ENCODE measurements around the gene RINT1.

RINT1 gene

DNA sequence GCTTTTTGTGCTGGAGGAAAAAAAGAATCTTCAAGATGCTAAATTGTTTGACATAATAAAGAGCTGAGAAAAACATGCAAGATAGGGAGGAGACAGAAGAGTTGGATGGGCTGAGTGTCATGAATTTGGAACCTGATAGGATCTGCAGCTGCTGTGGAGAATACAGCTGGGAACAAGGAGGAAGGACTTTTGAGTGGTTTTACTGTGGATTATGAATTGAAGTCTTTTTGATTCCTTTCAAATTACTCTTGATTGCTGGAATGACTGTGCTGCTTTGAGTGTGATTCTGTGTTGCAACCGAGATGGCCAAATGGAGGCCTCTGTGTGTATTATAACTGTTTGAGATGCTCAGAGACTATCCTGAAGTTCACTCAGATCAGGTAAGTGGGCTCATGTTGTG lies 45.2 kb downstream of the RINT1 start:
- no peak for ATAC-seq
- TF ChIP-seq ZFP3 (CRISPR knock-in tag; IDR thresholded peaks at IDR 0.05) (no peak), ISL1 (CRISPR knock-in tag; IDR thresholded peaks at IDR 0.05) (no peak), TCF4 (CRISPR knock-in tag; IDR thresholded peaks at IDR 0.05; ENCODE audit: borderline replicate concordance) (no peak), RARB (CRISPR knock-in tag; IDR thresholded peaks at IDR 0.05) (no peak), ZFP30 (CRISPR knock-in tag; IDR thresholded peaks at IDR 0.05) (no peak), OSR1 (CRISPR knock-in tag; IDR thresholded peaks at IDR 0.05) (no peak), TOX (CRISPR knock-in tag; IDR thresholded peaks at IDR 0.05; ENCODE audit: borderline replicate concordance) (no peak), ZNF565 (CRISPR knock-in tag; conservative IDR thresholded peaks at IDR 0.05; ENCODE audit: low read depth) (no peak), CSDC2 (CRISPR knock-in tag; IDR thresholded peaks at IDR 0.05) (no peak), ZNF70 (CRISPR knock-in tag; IDR thresholded peaks at IDR 0.05) (no peak), ZC3H10 (CRISPR knock-in tag; IDR thresholded peaks at IDR 0.05) (no peak), PPARA (CRISPR knock-in tag; IDR thresholded peaks at IDR 0.05; ENCODE audit: borderline replicate concordance) (no peak)
- TF ChIP-seq, protein P1, sequence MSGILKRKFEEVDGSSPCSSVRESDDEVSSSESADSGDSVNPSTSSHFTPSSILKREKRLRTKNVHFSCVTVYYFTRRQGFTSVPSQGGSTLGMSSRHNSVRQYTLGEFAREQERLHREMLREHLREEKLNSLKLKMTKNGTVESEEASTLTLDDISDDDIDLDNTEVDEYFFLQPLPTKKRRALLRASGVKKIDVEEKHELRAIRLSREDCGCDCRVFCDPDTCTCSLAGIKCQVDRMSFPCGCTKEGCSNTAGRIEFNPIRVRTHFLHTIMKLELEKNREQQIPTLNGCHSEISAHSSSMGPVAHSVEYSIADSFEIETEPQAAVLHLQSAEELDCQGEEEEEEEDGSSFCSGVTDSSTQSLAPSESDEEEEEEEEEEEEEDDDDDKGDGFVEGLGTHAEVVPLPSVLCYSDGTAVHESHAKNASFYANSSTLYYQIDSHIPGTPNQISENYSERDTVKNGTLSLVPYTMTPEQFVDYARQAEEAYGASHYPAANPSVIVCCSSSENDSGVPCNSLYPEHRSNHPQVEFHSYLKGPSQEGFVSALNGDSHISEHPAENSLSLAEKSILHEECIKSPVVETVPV (CRISPR knock-in tag; IDR thresholded peaks at IDR 0.05) = no peak
- TF ChIP-seq, protein P2, sequence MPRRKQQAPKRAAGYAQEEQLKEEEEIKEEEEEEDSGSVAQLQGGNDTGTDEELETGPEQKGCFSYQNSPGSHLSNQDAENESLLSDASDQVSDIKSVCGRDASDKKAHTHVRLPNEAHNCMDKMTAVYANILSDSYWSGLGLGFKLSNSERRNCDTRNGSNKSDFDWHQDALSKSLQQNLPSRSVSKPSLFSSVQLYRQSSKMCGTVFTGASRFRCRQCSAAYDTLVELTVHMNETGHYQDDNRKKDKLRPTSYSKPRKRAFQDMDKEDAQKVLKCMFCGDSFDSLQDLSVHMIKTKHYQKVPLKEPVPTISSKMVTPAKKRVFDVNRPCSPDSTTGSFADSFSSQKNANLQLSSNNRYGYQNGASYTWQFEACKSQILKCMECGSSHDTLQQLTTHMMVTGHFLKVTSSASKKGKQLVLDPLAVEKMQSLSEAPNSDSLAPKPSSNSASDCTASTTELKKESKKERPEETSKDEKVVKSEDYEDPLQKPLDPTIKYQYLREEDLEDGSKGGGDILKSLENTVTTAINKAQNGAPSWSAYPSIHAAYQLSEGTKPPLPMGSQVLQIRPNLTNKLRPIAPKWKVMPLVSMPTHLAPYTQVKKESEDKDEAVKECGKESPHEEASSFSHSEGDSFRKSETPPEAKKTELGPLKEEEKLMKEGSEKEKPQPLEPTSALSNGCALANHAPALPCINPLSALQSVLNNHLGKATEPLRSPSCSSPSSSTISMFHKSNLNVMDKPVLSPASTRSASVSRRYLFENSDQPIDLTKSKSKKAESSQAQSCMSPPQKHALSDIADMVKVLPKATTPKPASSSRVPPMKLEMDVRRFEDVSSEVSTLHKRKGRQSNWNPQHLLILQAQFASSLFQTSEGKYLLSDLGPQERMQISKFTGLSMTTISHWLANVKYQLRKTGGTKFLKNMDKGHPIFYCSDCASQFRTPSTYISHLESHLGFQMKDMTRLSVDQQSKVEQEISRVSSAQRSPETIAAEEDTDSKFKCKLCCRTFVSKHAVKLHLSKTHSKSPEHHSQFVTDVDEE (CRISPR knock-in tag; IDR thresholded peaks at IDR 0.05) = no peak
- TF ChIP-seq, protein P3, sequence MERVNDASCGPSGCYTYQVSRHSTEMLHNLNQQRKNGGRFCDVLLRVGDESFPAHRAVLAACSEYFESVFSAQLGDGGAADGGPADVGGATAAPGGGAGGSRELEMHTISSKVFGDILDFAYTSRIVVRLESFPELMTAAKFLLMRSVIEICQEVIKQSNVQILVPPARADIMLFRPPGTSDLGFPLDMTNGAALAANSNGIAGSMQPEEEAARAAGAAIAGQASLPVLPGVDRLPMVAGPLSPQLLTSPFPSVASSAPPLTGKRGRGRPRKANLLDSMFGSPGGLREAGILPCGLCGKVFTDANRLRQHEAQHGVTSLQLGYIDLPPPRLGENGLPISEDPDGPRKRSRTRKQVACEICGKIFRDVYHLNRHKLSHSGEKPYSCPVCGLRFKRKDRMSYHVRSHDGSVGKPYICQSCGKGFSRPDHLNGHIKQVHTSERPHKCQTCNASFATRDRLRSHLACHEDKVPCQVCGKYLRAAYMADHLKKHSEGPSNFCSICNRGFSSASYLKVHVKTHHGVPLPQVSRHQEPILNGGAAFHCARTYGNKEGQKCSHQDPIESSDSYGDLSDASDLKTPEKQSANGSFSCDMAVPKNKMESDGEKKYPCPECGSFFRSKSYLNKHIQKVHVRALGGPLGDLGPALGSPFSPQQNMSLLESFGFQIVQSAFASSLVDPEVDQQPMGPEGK (CRISPR knock-in tag; IDR thresholded peaks at IDR 0.05; ENCODE audit: borderline replicate concordance) = no peak

DNA sequence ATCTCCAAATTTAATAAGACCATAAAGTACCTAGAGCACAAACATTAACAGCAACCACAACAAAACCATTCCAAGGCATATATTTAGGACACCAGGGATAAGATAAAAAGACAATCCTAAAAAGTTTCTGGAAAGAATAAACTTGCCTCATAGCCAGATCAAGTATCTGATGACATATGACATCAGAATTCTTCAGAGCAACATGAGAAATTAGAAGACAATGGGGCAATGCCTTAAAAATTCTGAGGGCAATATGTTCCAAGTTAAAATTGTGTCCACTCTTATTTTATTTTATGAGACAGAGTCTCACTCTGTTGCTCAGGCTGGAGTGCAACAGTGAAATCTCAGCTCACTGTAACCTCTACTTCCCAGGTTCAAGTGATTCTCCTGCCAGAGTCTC lies 46.5 kb downstream of the RINT1 start:
- TF ChIP-seq GLIS3 (CRISPR knock-in tag; IDR thresholded peaks at IDR 0.05) (no peak), OSR1 (CRISPR knock-in tag; IDR thresholded peaks at IDR 0.05) (no peak), ZFP30 (CRISPR knock-in tag; IDR thresholded peaks at IDR 0.05) (no peak), ZNF565 (CRISPR knock-in tag; conservative IDR thresholded peaks at IDR 0.05; ENCODE audit: low read depth) (no peak), SNAI2 (CRISPR knock-in tag; IDR thresholded peaks at IDR 0.05) (no peak), RARB (CRISPR knock-in tag; IDR thresholded peaks at IDR 0.05) (no peak), ISL1 (CRISPR knock-in tag; IDR thresholded peaks at IDR 0.05) (no peak), TCF4 (CRISPR knock-in tag; IDR thresholded peaks at IDR 0.05; ENCODE audit: borderline replicate concordance) (no peak), ZNF70 (CRISPR knock-in tag; IDR thresholded peaks at IDR 0.05) (no peak), TOX (CRISPR knock-in tag; IDR thresholded peaks at IDR 0.05; ENCODE audit: borderline replicate concordance) (no peak), ZFP3 (CRISPR knock-in tag; IDR thresholded peaks at IDR 0.05) (no peak), CSDC2 (CRISPR knock-in tag; IDR thresholded peaks at IDR 0.05) (no peak), ZNF8 (CRISPR knock-in tag; IDR thresholded peaks at IDR 0.05) (no peak)
- TF ChIP-seq, protein P4, sequence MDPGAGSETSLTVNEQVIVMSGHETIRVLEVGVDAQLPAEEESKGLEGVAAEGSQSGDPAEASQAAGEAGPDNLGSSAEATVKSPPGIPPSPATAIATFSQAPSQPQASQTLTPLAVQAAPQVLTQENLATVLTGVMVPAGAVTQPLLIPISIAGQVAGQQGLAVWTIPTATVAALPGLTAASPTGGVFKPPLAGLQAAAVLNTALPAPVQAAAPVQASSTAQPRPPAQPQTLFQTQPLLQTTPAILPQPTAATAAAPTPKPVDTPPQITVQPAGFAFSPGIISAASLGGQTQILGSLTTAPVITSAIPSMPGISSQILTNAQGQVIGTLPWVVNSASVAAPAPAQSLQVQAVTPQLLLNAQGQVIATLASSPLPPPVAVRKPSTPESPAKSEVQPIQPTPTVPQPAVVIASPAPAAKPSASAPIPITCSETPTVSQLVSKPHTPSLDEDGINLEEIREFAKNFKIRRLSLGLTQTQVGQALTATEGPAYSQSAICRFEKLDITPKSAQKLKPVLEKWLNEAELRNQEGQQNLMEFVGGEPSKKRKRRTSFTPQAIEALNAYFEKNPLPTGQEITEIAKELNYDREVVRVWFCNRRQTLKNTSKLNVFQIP (CRISPR knock-in tag; IDR thresholded peaks at IDR 0.05; ENCODE audit: borderline replicate concordance, low read depth) = no peak
- TF ChIP-seq, protein P2 (CRISPR knock-in tag; IDR thresholded peaks at IDR 0.05) = no peak
- TF ChIP-seq, protein P1 (CRISPR knock-in tag; IDR thresholded peaks at IDR 0.05) = no peak
- TF ChIP-seq, protein P3 (CRISPR knock-in tag; IDR thresholded peaks at IDR 0.05; ENCODE audit: borderline replicate concordance) = no peak
- ATAC-seq = no peak

All from SK-N-SH treated with all-trans-retinoic acid at 6 μM for 48 hours (cell line).